Parathyroid adenoma (tissue), 2 donors: ENCODE measurements around the gene PRR11.

Experiments used
- H2AFZ ChIP-seq: fragments of 300-600 bp; sonication (generic); one replicate; pipeline ENCODE4 v1.7.0; 2017; ENCODE audit warnings: antibody characterized with exemption, mild to moderate bottlenecking
- H3K27ac ChIP-seq: fragments of 300-600 bp; sonication (generic); one replicate; pipeline ENCODE4 v1.7.0; 2017
- H3K27me3 ChIP-seq: fragments of 300-600 bp; sonication (generic); one replicate; pipeline ENCODE4 v1.7.0; 2017; ENCODE audit warnings: low read length; ENCODE audit not compliant: control insufficient read depth, insufficient read depth
- H3K36me3 ChIP-seq: fragments of 300-600 bp; sonication (generic); one replicate; pipeline ENCODE4 v1.7.0; 2017; ENCODE audit warnings: low read length; ENCODE audit not compliant: control insufficient read depth, insufficient read depth
- H3K4me1 ChIP-seq: fragments of 300-600 bp; sonication (generic); one replicate; pipeline ENCODE4 v1.7.0; 2017; ENCODE audit warnings: control low read depth
- H3K4me2 ChIP-seq: fragments of 300-600 bp; sonication (generic); one replicate; pipeline ENCODE4 v1.7.0; 2017; ENCODE audit warnings: low read length
- H3K4me3 ChIP-seq: fragments of 300-600 bp; sonication (generic); one replicate; pipeline ENCODE4 v1.7.0; 2017; ENCODE audit warnings: low read depth, low read length
- H3K79me2 ChIP-seq: fragments of 300-600 bp; sonication (generic); one replicate; pipeline ENCODE4 v1.7.0; 2017; ENCODE audit warnings: control low read depth
- H3K9ac ChIP-seq: fragments of 300-600 bp; sonication (generic); one replicate; pipeline ENCODE4 v1.7.0; 2017; ENCODE audit warnings: mild to moderate bottlenecking
- H3K9me3 ChIP-seq: fragments of 300-600 bp; sonication (generic); one replicate; pipeline ENCODE4 v1.7.0; 2017; ENCODE audit warnings: low read length; ENCODE audit not compliant: control insufficient read depth
- TF ChIP-seq, protein P1 (sequence below): fragments of 300-600 bp; sonication (generic); IDR thresholded peaks from one replicate; pipeline ENCODE4 v1.7.0; 2017; ENCODE audit warnings: antibody characterized with exemption, mild to moderate bottlenecking
- donor health status: primary hyperparathyroidism.

The PRR11 gene

GRCh38 chr17:59155439-59156177 is at the start of gene PRR11:
Gene PRR11, plus strand, starts transcription at chr17:59155746. Its CDS starts 14,007 bp downstream, at chr17:59169753.
- H3K4me3 ChIP-seq = peak within 1 kb of the TSS; percentile 87
- peak within 1 kb of the TSS; percentile 87 for H3K27ac ChIP-seq
- H3K4me2 ChIP-seq = peak within 1 kb of the TSS; percentile 76
- peaks cover under 1% of the 10 kb centered on the region for H3K79me2 ChIP-seq
- no peaks in the 10 kb centered on the region for H3K4me1 ChIP-seq
- H3K9me3 ChIP-seq = no peaks in the 10 kb centered on the region
- peak within 1 kb of the TSS; percentile 85 for H2AFZ ChIP-seq
- no peaks in the 10 kb centered on the region for H3K36me3 ChIP-seq
- H3K9ac ChIP-seq = peak within 1 kb of the TSS; percentile 28
- H3K27me3 ChIP-seq = no peaks in the 10 kb centered on the region
- TF ChIP-seq, protein P1, sequence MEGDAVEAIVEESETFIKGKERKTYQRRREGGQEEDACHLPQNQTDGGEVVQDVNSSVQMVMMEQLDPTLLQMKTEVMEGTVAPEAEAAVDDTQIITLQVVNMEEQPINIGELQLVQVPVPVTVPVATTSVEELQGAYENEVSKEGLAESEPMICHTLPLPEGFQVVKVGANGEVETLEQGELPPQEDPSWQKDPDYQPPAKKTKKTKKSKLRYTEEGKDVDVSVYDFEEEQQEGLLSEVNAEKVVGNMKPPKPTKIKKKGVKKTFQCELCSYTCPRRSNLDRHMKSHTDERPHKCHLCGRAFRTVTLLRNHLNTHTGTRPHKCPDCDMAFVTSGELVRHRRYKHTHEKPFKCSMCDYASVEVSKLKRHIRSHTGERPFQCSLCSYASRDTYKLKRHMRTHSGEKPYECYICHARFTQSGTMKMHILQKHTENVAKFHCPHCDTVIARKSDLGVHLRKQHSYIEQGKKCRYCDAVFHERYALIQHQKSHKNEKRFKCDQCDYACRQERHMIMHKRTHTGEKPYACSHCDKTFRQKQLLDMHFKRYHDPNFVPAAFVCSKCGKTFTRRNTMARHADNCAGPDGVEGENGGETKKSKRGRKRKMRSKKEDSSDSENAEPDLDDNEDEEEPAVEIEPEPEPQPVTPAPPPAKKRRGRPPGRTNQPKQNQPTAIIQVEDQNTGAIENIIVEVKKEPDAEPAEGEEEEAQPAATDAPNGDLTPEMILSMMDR = no peak

DNA sequence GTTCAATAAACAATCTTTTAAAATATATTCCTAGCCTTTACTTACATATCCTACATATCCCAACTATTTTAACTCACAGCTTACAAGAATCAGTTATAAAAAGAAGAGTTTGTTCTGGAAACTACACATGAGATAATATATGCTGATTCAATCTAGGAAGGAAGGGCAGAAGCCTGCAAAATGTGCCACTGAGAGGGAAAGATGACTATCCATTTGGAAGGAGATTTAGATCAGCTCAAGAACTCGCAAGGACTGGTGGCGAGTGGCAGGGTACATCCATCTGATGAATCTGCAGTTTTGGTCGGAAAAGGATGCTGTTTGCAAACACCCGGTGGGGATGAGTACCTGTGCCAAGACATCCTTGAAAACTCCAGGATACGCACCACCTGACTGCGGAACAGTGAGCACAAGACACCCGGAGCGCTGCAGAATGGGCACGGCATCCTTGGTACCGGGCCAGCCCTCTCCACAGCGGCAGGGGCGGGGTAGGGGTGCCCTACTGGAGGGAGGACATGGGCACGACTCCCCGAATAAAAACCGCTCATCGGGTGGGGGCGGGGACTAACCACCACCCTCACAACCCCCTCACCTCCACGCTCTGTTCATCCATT is 49.6 kb upstream of the PRR11 start:
- peaks cover 5% of the 10 kb centered on the region for H3K79me2 ChIP-seq
- peak overlapping the region; percentile 75 for H3K4me2 ChIP-seq
- no peak overlapping the region for H3K9ac ChIP-seq
- H3K36me3 ChIP-seq = no peaks in the 10 kb centered on the region
- peak overlapping the region; percentile 84 for H3K27ac ChIP-seq
- no peaks in the 10 kb centered on the region for H3K9me3 ChIP-seq
- peaks cover 4% of the 10 kb centered on the region for H3K4me1 ChIP-seq
- H3K27me3 ChIP-seq = no peaks in the 10 kb centered on the region
- TF ChIP-seq, protein P1 = no peak
- H2AFZ ChIP-seq = peak overlapping the region; percentile 90
- H3K4me3 ChIP-seq = peak overlapping the region; percentile 85

- TF ChIP-seq, protein P1 = no peak
Observed at GRCh38 chr17:59106463-59107305, 48.9 kb upstream of the PRR11 start, which contains the start of gene TRIM37. Gene TRIM37, minus strand, starts transcription at chr17:59106880. Its CDS starts 419 bp downstream, at chr17:59106461.

GRCh38 chr17:59107306-59107670 is 48.3 kb upstream of the PRR11 start:
- Histone ChIP-seq H3K27ac (peak overlapping the region; percentile 84), H3K36me3 (no peaks in the 10 kb centered on the region), H3K4me3 (peak overlapping the region; percentile 85), H3K9ac (no peak overlapping the region), H3K79me2 (peaks cover 3% of the 10 kb centered on the region), H3K27me3 (no peaks in the 10 kb centered on the region), H3K9me3 (no peaks in the 10 kb centered on the region), H3K4me2 (peak overlapping the region; percentile 75), H2AFZ (peak overlapping the region; percentile 90), H3K4me1 (peaks cover 4% of the 10 kb centered on the region)
- TF ChIP-seq, protein P1 = no peak

More at GRCh38 chr17:59106463-59107305, 48.9 kb upstream of the PRR11 start, which contains the start of gene TRIM37:
- H3K9me3 ChIP-seq = no peaks in the 10 kb centered on the region
- no peak within 1 kb of the TSS for H3K9ac ChIP-seq
- no peaks in the 10 kb centered on the region for H3K36me3 ChIP-seq
- peaks cover 5% of the 10 kb centered on the region for H3K79me2 ChIP-seq
- no peaks in the 10 kb centered on the region for H3K27me3 ChIP-seq
- H3K4me3 ChIP-seq = peak within 1 kb of the TSS; percentile 85
- H2AFZ ChIP-seq = peak within 1 kb of the TSS; percentile 90
- peaks cover 4% of the 10 kb centered on the region for H3K4me1 ChIP-seq
- H3K4me2 ChIP-seq = peak within 1 kb of the TSS; percentile 75
- peak within 1 kb of the TSS; percentile 84 for H3K27ac ChIP-seq
